H1 (cell line): ENCODE results near the gene ZNF532. TPM values are rescaled to one million over a fixed set of nuclear protein-coding genes. Genes with fewer than 3 reads are reported as not detected.

Experiments used
- CREB1 ChIP-seq: IDR thresholded peaks from 2 replicates; pipeline ENCODE4 v1.6.1; 2012; ENCODE audit warnings: inconsistent platforms
- JUN ChIP-seq: IDR thresholded peaks from 2 replicates; pipeline ENCODE4 v1.6.1; 2011; ENCODE audit warnings: low read depth, mild to moderate bottlenecking, improper control_type of control experiment, low read length
- POLR2AphosphoS5 ChIP-seq: IDR thresholded peaks from 2 replicates; pipeline ENCODE4 v1.6.1; 2011; ENCODE audit warnings: low read depth, low read length
- RBBP5 ChIP-seq: IDR thresholded peaks from 2 replicates; pipeline ENCODE4 v1.7.1; 2012; ENCODE audit warnings: low read depth, mild to moderate bottlenecking, inconsistent platforms, low read length, moderate library complexity, borderline replicate concordance
- RFX5 ChIP-seq: IDR thresholded peaks from 2 replicates; pipeline ENCODE4 v1.6.1; 2011; ENCODE audit warnings: low read depth, low read length, improper control_type of control experiment, borderline replicate concordance
- RNF2 ChIP-seq: fragments of 200-900, 300-1000 bp; sonication (generic); IDR thresholded peaks from 2 replicates; pipeline ENCODE4 v1.7.1; 2016; ENCODE audit warnings: borderline replicate concordance, low read depth, mild to moderate bottlenecking, antibody characterized with exemption, low read length; ENCODE audit not compliant: poor library complexity, severe bottlenecking; ENCODE audit errors: missing control alignments
- SAP30 ChIP-seq: fragments of 300-600 bp; sonication (generic); IDR thresholded peaks from 2 replicates; pipeline ENCODE4 v1.7.1; 2012; ENCODE audit warnings: low read length, moderate library complexity, mild to moderate bottlenecking, inconsistent platforms; ENCODE audit not compliant: insufficient read depth, insufficient replicate concordance
- SP1 ChIP-seq: IDR thresholded peaks from 2 replicates; pipeline ENCODE4 v1.6.1; 2011; ENCODE audit warnings: low read depth, low read length
- SUZ12 ChIP-seq: fragments of 200-600 bp; sonication (generic); IDR thresholded peaks from 2 replicates; pipeline ENCODE4 v1.6.1; 2012; ENCODE audit warnings: mild to moderate bottlenecking, inconsistent platforms, low read length, moderate library complexity, mixed read lengths
- TAF7 ChIP-seq: optimal IDR thresholded peaks from 2 replicates; pipeline ENCODE3; 2011; ENCODE audit warnings: low read depth, mild to moderate bottlenecking, inconsistent platforms, low read length, moderate library complexity, borderline replicate concordance
- YY1 ChIP-seq: IDR thresholded peaks from 2 replicates; pipeline ENCODE4 v1.6.1; 2011; ENCODE audit warnings: low read depth, mild to moderate bottlenecking, low read length
- polyA plus RNA-seq, 7 experiments: library from polyadenylated mRNA; depleted of rRNA in 3 of 7; stranded (reverse) in 5 of 7; unstranded in 2 of 7; fragments of >200 nt in 5 of 7; fragments of 200-250 nt in 2 of 7; gene quantifications; 1 replicate in 5 of 7; 2 replicates in 1 of 7; 4 replicates in 1 of 7; pipeline versions ENCODE4 v1.2.1 to v1.2.3, GENCODE V29; 2011 to 2013; ENCODE audit warnings: missing spikeins in 2 of 7, mixed read lengths in 2 of 7
- total RNA-seq: library from RNA; stranded (reverse); fragmentation: NEBNext Ultra II Directional; extraction: Animal tissue kit (Norgen Biotek cat#: 25700); gene quantifications from 2 replicates; pipeline ENCODE4 v1.2.1, GENCODE V29; 2021
- TF ChIP-seq, protein P1 (sequence below): fragments of 300-600 bp; sonication (generic); IDR thresholded peaks from 2 replicates; pipeline ENCODE4 v1.7.1; 2012; ENCODE audit warnings: low read length, moderate library complexity, mild to moderate bottlenecking, inconsistent platforms; ENCODE audit not compliant: insufficient replicate concordance

The ZNF532 gene
- total and polyA plus RNA-seq, 2 of the 8 experiments (the other 6 are each of a cell fraction or from before 2014, with no cell fraction given), result 143 to 240 TPM

DNA sequence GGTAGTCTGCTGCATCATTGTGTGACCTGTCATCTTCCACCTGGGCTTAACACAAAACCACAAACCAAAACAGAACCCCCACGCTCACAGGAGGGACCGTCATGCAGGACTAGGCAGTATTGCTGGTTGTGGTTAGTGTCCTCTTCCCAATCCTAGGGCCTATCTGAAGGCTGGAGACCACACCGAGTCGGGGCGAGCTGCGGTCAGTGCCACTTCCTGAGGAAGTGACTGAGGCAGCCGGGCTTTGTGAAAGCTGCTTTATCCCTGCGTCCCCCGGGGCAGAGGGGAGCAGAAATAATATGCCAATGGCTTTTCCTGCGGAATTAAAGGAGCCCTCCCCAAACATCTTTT is 22.9 kb downstream of the ZNF532 start (continued):
- TF ChIP-seq, protein P1, sequence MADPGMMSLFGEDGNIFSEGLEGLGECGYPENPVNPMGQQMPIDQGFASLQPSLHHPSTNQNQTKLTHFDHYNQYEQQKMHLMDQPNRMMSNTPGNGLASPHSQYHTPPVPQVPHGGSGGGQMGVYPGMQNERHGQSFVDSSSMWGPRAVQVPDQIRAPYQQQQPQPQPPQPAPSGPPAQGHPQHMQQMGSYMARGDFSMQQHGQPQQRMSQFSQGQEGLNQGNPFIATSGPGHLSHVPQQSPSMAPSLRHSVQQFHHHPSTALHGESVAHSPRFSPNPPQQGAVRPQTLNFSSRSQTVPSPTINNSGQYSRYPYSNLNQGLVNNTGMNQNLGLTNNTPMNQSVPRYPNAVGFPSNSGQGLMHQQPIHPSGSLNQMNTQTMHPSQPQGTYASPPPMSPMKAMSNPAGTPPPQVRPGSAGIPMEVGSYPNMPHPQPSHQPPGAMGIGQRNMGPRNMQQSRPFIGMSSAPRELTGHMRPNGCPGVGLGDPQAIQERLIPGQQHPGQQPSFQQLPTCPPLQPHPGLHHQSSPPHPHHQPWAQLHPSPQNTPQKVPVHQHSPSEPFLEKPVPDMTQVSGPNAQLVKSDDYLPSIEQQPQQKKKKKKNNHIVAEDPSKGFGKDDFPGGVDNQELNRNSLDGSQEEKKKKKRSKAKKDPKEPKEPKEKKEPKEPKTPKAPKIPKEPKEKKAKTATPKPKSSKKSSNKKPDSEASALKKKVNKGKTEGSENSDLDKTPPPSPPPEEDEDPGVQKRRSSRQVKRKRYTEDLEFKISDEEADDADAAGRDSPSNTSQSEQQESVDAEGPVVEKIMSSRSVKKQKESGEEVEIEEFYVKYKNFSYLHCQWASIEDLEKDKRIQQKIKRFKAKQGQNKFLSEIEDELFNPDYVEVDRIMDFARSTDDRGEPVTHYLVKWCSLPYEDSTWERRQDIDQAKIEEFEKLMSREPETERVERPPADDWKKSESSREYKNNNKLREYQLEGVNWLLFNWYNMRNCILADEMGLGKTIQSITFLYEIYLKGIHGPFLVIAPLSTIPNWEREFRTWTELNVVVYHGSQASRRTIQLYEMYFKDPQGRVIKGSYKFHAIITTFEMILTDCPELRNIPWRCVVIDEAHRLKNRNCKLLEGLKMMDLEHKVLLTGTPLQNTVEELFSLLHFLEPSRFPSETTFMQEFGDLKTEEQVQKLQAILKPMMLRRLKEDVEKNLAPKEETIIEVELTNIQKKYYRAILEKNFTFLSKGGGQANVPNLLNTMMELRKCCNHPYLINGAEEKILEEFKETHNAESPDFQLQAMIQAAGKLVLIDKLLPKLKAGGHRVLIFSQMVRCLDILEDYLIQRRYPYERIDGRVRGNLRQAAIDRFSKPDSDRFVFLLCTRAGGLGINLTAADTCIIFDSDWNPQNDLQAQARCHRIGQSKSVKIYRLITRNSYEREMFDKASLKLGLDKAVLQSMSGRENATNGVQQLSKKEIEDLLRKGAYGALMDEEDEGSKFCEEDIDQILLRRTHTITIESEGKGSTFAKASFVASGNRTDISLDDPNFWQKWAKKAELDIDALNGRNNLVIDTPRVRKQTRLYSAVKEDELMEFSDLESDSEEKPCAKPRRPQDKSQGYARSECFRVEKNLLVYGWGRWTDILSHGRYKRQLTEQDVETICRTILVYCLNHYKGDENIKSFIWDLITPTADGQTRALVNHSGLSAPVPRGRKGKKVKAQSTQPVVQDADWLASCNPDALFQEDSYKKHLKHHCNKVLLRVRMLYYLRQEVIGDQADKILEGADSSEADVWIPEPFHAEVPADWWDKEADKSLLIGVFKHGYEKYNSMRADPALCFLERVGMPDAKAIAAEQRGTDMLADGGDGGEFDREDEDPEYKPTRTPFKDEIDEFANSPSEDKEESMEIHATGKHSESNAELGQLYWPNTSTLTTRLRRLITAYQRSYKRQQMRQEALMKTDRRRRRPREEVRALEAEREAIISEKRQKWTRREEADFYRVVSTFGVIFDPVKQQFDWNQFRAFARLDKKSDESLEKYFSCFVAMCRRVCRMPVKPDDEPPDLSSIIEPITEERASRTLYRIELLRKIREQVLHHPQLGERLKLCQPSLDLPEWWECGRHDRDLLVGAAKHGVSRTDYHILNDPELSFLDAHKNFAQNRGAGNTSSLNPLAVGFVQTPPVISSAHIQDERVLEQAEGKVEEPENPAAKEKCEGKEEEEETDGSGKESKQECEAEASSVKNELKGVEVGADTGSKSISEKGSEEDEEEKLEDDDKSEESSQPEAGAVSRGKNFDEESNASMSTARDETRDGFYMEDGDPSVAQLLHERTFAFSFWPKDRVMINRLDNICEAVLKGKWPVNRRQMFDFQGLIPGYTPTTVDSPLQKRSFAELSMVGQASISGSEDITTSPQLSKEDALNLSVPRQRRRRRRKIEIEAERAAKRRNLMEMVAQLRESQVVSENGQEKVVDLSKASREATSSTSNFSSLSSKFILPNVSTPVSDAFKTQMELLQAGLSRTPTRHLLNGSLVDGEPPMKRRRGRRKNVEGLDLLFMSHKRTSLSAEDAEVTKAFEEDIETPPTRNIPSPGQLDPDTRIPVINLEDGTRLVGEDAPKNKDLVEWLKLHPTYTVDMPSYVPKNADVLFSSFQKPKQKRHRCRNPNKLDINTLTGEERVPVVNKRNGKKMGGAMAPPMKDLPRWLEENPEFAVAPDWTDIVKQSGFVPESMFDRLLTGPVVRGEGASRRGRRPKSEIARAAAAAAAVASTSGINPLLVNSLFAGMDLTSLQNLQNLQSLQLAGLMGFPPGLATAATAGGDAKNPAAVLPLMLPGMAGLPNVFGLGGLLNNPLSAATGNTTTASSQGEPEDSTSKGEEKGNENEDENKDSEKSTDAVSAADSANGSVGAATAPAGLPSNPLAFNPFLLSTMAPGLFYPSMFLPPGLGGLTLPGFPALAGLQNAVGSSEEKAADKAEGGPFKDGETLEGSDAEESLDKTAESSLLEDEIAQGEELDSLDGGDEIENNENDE, result no peak
- TF ChIP-seq POLR2AphosphoS5 (no peak), SAP30 (no peak), SP1 (no peak), YY1 (no peak), RNF2 (no peak), RFX5 (no peak), TAF7 (no peak), JUN (no peak), SUZ12 (no peak), RBBP5 (no peak), CREB1 (no peak)
